ENCODE measurements around the gene CENPF.

- no peak for TF ChIP-seq BHLHE40 (IDR thresholded peaks at IDR 0.05; ENCODE audit: borderline replicate concordance)
- no peak for TF ChIP-seq TARDBP (IDR thresholded peaks at IDR 0.05)
- no peak for TF ChIP-seq SUZ12 (IDR thresholded peaks at IDR 0.05)
- no peak for TF ChIP-seq ZNF384 (IDR thresholded peaks at IDR 0.05)
- no peak for TF ChIP-seq FOXM1 (IDR thresholded peaks at IDR 0.05; ENCODE audit: borderline replicate concordance)
- no peak for TF ChIP-seq ARNT (IDR thresholded peaks at IDR 0.05)
Observed at GRCh38 chr1:214571281-214571680, 31.7 kb upstream of the CENPF start.
